Chondrocyte (in vitro differentiated cells): Measurements from ENCODE around the gene DHX29. TPM values are rescaled to one million over a fixed set of nuclear protein-coding genes. Genes with fewer than 3 reads are reported as not detected.

Experiments used
- total RNA-seq: library from RNA; stranded (reverse); gene quantifications from 3 replicates; pipeline ENCODE4 v1.2.1, GENCODE V29; 2021

DHX29 gene
- total RNA-seq, 1 donor from 2014 or later = 23.0 TPM

Other genes with a start within 250 kb of the DHX29 start
- not detected in 3 replicates for gene GZMA, start 205.0 kb downstream of the DHX29 start, total RNA-seq
- gene GPX8, start 147.5 kb downstream of the DHX29 start, total RNA-seq = 196 to 212 TPM (median 198 TPM) in 3 replicates
- gene CDC20B, start 134.5 kb downstream of the DHX29 start, total RNA-seq = not detected in 3 replicates
- 0.15 TPM in 1 of 3 replicates, not detected in the others for gene MCIDAS, start 80.4 kb downstream of the DHX29 start, total RNA-seq
- gene CCNO, start 74.1 kb downstream of the DHX29 start, total RNA-seq = 1.7 to 2.0 TPM in 2 of 3 replicates, not detected in the other
- 44.1 to 63.3 TPM (median 45.3 TPM) in 3 replicates for gene MTREX, start 295 bp upstream of the DHX29 start, total RNA-seq
- 58.4 to 73.7 TPM (median 67.8 TPM) in 3 replicates for gene PLPP1, start 227.3 kb upstream of the DHX29 start, total RNA-seq